GM21423 (cell line): ENCODE results near the gene PTPRM.

Experiments
- ATAC-seq: cut with Tn5 transposase; IDR thresholded peaks from one replicate; pipeline ENCODE4 v1.9.1; 2021; ENCODE audit warnings: mild to moderate bottlenecking, moderate library complexity; ENCODE audit not compliant: unreplicated experiment

PTPRM gene

DNA sequence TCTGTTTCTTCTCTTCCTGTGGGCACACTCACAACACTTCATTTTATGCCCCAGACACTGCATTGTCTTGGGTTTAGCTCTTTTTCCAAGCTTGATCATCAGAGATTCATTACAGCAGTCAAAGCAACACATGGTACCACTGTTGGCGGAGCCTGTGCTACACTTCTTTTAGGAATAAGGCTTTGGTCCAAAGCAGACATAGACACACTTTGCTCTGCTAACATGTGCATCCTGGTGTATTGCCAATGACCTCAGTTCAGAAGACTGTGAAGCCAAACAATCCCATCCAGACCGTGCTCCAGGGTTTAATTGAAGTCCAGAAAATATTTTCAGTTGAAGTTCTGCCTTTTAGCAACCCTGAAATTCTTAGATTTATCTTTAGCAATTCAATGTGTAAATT, 687.5 kb downstream of the PTPRM start:
- no peak for ATAC-seq

DNA sequence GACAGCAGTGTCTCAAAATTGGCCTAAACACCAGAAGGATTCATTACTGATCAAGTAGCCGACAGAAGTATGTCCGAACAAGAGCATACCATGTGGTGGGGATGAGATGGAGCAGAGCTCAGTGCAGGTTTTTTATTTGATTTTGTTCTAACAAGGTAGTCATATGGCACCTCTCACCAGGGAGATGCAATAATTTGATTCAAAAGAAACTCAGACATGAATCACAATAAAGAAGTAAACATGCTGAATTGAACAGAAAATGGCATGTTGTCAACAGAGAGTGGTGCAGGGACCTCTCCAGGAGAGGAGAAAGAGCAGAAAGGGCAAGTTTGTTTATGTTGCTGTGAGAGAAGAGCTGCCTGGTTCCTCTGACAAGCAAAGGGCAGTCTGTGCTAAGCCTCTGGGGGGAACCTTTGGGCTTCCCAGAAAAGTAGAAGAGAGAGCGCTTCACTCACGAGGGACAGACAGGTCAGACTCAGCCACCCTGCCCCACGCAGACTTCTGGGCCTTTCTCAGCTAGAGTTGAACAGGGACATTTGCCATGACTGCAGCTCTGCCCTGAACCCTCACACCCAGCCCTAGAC, 690.8 kb downstream of the PTPRM start:
- ATAC-seq: no peak

DNA sequence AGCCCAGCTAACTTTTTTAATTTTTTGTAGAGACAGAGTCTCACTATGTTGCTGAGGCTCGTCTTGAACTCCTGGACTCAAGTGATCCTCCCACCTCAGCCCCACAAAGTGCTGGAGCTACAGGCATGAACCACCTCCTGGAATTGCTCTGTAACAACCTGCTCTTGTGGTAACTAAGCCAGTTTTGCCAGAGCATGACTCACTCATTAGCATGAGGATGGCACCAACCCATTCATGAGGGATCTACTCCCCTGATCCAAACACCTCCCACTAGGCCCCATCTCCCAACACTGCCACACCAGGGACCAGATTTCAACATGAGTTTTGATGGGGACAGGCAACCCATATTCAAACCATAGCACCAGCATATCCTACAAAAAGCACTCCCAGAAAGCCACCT, 693.2 kb downstream of the PTPRM start:
- no peak for ATAC-seq

DNA sequence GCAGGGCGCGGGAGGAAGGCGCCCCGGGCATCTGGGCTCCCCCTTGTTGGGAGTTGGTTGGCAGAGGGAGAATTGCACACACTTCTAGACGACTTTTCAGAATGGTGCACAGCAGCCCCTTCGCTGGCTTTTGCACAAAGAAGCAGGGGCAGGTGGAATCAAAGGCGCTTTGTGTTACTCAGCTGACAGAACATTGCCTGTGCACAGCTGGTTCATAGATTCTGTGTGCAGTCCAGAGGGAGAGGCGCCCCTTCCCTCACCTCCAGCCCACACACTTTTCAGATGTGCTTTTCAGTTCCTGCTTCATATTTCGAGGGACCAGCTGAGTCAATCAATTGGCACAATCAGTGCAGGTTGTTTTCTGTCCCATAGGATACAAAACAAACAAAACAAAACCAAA, 693.7 kb downstream of the PTPRM start:
- ATAC-seq: no peak

DNA sequence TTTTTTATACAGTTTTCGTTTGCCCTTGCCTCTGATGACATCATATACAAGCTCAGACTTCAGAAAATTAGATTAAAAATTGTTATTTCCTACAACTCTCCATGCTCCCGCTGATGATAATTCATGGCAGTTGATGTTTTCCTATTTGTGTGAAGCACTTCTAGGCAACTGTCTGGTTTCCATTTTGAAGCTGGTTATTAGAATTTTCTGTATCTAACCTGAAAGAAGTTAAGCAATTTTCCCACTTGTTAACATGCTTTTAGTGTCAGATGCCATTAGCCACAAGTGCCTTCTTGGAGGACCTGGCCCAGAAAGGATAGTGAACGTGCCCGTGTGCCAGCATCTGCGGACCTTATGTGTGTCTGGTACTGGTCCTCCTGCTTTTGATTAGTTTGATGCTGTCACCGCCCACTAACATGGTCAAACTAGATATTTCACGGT, 694.6 kb downstream of the PTPRM start:
- ATAC-seq: no peak

DNA sequence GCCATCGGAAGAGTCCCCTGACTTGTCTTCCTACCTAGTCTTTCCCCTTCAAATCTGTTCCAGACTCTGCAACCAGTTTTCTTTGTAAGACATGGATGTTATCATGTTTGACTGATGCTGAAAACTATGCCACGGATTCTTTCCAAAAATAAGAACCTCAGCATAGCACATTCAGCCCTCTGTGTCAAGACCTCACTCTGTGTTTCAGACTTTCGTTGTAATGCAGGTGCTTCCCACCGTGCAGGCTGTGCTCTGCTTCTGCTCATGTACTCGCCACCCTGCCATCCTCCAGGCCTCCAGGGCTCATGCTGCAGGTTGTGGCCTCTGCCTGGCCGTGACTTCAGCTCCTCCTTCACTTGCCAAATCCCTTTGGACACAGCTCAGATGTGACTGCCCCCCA, 695.1 kb downstream of the PTPRM start:
- no peak for ATAC-seq

DNA sequence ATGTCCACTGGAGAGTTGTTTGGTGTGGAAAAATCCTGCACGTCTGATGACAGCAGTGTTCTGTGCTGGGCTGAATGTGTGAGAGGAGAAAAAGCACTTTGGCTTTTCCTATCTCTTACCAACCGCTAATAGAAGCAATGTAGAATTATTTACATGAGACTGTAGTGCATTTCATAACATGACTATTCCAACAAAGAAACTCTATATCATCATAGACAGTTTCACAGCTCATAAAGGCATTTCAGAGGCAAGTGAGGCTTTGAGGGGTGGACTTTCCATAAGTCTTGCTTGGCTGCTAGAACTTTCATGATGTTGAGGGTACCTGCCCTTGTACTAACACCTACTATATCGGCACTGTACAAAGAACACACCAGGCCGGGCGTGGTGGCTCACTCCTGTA, 697.0 kb downstream of the PTPRM start:
- no peak for ATAC-seq

DNA sequence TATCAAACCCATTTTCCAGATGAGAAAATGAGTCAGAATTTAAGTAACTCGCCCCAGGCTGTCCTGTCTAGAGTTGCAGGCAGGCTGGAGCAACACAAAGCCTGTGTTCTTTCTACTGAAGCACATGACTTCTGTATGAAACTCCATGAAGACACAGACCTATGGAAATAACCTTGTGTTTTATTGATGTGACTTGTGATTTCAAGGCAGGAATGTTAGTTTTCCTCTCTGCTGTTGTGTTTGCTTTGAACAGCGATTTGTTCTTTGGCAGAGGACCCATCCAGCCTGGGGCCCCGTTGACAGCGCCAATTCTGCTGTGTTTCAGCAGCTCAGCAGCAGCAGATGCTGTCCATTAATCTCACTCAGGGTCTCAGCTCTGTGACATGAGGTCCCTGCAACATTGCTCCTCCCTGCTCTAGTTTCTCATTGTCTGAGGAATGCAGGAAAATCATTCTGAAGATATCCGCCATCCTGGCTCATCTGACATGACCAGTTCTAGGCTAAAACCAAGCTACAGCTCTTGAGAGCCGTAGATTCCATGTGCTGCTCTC, 697.8 kb downstream of the PTPRM start:
- ATAC-seq: no peak

DNA sequence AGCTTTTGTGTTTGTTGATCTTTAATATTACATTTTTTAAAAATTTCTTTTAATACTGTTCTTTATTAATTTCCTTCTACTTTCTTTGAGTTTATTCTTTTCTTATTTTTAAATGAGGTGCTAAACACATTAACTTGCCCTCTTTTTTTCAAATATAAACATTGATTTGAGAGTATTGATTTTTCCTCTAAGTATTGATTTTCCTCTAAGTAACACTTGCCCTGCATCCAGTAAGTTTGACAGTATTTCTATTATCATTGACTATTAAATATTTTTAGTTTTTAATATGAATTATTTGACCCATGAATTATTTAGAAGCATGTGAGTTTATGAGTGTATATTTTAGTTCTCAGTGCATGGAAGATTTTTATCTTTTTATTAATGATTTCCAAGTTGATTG, 705.1 kb downstream of the PTPRM start:
- ATAC-seq: no peak

DNA sequence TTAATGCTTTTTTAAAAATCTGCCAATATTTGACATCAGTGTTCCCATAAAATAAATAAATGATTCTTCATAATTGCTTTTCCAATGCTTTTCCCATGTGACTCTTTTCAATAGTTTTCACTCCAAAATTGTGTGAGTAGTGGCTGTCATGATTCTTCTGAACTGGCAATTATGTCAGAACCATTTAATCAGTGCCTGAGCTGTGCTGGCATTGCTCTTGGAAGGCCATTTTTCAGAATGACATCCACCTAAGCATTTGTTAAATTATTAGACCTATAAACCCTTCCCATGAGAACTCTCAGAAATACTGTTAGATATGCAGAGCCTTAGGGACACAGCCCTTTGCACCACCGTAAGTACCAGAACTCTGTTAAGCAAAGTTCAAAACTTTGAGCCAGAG, 707.3 kb downstream of the PTPRM start:
- ATAC-seq: no peak

DNA sequence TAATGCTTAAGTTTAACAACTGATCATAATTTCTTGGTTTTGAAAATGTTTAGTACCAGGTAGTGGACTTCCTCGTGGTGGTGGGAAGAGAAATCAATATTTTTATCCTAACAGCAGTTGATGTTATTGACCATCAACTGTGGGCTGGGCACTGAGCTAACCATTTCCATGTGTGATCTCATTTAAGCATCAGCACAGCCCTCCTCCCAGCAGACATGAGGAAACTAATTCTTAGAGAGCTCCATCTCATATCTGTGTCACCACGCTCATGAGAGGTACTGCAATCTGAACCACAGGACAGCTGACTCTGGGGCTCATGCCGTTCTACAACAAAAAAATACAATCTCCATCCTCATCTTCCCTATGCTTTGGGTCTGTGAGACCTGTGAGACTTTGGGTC, 709.3 kb downstream of the PTPRM start:
- no peak for ATAC-seq

DNA sequence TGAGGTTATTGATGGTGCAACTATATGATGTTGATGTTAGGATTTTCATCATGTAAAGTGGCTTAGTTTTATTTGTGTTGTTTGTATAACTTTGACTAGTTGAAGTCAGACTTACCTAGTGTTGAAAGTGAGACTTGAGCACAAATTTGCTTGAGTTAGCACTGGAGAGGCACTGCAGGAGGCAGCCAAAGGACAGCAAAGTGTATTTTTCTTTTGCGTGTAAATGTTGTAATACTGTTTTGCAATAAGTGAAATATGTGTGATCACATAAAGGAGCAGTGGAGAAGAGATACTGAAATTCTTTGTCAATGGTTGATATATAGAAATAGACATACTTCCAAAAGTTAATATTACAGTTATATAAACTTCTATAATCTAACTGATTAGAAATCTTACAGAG, 710.2 kb downstream of the PTPRM start:
- no peak for ATAC-seq

DNA sequence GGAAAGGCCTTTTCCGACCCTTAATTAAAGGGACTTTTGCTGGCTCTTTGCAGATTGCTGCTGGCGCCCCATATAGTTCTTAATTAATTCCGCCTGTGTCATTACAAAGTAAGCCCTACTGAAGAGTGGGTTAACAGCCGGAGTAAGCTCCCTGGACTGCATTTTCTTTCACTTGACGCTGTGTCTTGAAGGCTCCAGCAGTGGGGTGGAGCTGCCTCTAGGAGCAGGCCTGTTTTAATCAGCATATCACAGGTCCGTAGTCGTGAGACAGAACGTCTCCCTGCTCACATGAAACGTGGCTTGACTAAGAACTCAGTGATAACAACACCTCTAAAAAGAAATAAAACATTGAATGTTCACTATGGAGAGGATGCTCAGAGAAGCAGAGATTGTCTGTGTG, 712.2 kb downstream of the PTPRM start:
- ATAC-seq: no peak

DNA sequence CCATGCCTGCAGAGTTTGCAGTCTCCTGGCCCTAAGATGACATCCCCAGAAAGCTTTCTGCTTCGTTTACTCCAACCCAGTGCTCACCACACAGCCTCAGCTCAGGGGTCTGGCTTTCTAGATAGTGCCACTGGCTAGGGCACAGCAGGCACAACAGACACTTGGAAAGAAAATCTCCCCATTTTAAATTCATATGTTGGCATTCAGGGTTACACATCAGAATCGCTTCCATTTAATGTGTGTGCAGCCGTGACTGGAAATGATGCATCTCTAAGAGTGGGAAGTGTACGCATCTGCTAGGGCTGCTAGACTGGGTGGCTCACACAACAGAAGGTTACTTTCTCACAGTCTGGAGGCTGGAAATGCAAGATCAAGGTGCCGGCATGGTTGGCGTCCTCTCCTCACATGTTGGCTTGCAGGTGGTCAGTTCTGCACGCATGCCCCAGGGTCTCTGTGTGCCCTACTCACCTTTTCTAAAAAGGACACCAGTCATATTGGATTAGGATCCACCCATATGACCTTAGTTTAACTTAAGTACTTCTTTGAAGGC, 712.7 kb downstream of the PTPRM start:
- no peak for ATAC-seq

DNA sequence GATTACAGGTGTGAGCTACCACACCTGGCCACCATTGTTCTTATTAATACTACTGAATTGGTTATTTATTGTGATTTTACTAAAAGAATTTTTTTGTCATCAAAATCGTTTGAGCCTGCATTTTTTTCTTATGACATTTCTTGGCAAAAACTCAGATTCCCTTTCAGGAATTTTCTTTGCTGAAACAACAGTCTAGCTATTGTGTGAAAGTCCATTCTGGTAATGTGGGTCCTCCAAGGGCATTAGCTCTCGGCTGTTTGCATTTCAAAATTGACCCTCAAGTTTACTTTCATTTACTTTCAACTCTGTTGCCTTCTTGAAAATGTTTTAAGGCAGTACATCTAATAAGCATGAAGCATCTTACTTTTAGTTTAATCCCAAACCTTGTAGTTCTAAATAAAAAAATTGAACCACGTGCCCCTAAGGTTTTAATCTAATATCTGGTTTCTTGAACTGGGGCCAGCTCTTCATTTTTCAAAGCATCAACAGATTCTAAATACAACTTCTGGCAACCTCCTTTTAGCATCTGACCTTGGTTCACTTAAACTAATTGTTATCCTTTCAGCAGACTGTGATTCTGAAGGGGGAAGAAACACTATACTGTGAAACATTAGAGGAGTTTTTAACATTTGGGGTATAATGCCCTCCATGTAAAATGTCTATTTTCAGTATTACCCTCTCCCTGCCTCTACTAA, 716.9 kb downstream of the PTPRM start:
- ATAC-seq: no peak

DNA sequence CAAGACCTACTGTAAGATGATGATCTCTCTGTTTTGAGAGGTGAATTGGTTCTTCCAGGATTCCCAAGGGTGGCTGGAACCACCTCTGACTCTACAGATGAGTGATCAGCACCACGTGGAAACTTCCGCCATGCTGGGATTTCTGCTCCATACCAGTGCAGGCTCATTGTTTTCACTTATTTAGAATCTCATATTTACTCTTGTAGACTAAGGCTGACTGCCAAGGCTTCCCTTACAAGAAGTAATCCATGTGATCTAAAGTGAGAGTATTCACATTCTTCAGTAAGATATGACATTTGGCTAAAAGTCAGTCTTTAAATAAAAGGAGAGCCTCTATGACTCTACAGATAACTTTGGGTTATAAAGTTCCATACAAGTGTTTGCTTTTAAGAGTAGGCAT, 719.2 kb downstream of the PTPRM start:
- no peak for ATAC-seq

DNA sequence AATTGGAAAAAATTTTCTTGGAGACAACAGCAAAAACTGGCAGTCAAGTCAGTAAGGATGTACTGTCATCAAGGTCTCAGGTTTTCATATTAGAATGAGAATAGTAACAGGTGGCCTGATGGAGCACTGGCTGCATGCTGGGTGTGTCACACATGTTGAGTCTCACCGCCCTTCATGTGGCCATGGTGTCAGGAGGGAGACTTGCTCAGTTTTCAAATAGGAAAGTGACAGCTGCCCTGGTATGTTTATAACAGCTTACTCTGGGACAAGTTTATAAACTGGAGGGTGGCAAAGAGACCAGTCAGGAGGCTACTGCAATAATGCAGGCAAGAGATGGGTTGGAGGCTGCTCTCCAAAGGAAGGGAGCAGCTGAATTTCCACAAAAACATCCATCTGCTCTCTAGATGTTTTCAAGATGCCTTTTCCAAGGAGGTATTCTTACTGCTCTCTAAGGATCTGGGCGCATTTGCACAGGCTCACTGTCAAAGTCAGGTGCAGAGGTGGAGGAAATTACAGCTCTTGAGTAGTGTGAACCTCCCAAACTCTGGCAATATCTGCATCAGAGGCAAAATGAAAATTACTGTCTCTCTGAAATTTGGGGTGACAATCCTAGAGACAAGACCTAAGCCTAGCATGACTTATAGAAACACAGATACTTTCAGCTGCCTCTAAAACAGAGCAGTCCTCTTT, 720.2 kb downstream of the PTPRM start:
- no peak for ATAC-seq

DNA sequence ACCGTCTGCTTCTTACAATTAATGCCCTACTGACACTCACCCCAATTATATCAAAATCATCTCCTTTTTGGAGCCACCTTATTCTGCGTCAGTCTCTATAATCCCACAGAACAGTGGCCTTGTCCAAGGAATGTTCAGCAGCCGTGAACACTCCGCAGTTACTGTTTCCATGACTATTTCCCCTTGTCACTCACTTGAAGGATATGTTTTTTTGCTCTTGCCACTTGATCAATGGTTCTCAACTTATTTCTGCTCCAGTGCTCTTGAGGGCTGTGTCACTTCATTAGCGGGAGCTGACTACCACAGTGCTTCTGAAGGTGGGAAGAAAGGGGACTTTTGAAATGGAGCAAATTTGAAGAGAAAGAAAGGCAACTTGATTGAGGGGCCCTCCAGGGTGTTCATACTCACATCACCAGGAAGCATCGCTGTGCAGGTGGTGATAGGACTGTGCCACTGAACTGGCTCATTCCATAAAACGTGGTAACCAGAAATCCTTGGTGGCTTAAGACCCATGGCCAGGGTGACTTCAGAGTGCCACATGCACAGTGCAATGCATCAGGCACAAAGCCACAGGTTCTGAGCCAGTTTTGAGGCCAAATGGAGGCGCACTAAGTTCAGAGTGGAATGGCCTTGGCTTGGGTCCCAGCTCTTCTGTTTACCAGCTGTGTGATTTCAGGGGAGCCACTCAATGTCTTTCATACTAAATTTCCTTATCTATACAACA, 721.5 kb downstream of the PTPRM start:
- no peak for ATAC-seq

DNA sequence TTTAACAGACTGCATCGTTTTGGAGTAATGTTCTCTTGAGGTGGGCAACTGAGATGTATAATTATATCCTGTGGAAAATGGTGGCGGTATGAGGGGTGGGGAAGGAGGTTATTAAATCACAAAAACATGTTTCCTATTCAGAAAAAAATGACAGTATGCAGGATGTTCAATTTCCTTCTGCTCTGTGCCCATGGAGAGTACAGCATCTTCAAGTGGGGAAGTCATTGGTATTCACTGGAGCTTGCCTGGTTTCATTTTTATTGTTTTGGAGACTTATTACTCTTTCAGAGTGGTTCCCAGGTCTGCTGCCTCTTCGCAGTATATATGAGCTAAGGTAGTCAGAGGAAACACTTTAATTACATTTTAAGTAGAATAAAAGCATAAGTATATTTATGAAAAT, 723.3 kb downstream of the PTPRM start:
- no peak for ATAC-seq

DNA sequence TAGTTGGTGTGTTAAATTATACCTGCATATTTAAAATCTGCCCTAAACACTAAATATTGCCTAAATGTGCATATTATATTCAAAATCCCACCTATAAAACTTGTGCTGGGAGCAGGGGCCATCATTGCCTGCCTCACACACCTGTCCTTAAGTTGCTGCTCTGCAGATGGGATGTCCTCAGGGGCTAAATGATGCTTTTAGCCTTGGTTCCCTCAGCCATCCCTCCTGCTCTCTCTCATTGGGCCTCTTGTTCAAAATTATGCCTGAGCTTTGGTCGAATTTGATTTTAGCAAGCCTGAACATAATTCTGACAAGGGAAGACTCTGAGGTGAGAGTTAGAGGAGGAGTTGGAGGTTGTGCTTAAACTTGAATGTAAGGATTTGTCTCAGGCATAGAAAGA, 723.8 kb downstream of the PTPRM start:
- ATAC-seq: no peak

DNA sequence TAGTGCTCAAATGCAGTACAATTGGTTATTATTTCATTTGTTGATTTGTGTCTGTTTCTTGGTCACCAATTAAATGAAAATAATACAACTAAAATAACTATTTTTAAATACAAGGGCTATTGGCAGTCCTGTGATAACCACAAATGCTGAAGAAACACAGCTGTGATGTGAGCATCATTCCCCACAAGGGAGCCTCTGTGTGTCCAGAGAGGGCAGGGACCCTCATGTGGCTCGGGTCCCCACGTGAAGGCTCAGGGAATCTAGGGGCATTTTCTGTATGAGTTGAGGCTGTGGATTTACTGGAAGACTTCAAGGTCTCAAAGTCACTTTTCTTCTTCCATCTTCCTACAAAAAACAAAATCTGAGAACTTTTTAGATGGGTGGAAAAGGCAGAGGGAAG, 726.1 kb downstream of the PTPRM start:
- no peak for ATAC-seq
